LNCaP clone FGC (cell line): ENCODE results near the gene KEAP1.

Experiments
- DNase-seq: peaks from one replicate; pipeline ENCODE4 v3.0.0-alpha.2; 2011; ENCODE audit warnings: low read depth
- H3K4me3 ChIP-seq: 2 replicates; pipeline ENCODE4 v1.5.1; 2011; ENCODE audit warnings: mild to moderate bottlenecking, low read depth, low read length, control low read depth
- TF ChIP-seq, protein P1 (sequence below): IDR thresholded peaks from 2 replicates; pipeline ENCODE4 v1.5.1; 2012; ENCODE audit warnings: mild to moderate bottlenecking; ENCODE audit not compliant: control insufficient read depth, insufficient read depth; ENCODE audit errors: extremely low read depth

The KEAP1 gene

DNA sequence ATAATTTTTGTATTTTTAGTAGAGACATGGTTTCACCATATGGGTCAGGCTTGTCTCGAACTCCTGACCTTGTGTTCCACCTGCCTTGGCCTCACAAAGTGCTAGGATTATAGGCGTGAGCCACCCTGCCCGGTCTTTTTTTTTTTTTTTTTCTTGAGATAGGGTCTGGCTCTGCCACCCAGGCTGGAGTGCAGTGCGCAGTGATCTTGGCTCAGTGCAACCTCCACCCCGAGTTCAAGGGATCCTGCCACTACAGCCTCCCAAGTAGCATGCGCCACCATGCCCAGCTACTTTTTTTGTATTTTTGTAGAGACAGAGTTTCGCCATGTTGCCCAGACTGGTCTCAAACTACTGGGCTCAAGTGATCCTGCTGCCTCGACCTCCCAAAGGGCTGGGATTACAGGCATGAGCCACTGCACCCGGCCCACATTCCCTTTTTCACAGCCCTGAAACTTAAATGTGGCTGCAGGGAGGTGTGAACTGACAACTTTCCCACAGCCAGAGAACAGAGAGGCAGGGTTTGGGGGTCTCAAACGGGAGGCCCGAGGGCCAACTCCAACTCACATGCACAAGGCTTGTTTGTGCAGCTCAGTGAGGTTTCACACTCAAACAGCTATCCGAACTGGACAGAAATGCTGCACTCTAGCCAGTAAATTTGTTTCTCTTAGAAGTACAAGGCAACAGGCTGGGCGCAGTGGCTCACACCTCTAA is 18.5 kb upstream of the KEAP1 start:
- TF ChIP-seq, protein P1, sequence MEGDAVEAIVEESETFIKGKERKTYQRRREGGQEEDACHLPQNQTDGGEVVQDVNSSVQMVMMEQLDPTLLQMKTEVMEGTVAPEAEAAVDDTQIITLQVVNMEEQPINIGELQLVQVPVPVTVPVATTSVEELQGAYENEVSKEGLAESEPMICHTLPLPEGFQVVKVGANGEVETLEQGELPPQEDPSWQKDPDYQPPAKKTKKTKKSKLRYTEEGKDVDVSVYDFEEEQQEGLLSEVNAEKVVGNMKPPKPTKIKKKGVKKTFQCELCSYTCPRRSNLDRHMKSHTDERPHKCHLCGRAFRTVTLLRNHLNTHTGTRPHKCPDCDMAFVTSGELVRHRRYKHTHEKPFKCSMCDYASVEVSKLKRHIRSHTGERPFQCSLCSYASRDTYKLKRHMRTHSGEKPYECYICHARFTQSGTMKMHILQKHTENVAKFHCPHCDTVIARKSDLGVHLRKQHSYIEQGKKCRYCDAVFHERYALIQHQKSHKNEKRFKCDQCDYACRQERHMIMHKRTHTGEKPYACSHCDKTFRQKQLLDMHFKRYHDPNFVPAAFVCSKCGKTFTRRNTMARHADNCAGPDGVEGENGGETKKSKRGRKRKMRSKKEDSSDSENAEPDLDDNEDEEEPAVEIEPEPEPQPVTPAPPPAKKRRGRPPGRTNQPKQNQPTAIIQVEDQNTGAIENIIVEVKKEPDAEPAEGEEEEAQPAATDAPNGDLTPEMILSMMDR: no peak
- DNase-seq: no peak

DNA sequence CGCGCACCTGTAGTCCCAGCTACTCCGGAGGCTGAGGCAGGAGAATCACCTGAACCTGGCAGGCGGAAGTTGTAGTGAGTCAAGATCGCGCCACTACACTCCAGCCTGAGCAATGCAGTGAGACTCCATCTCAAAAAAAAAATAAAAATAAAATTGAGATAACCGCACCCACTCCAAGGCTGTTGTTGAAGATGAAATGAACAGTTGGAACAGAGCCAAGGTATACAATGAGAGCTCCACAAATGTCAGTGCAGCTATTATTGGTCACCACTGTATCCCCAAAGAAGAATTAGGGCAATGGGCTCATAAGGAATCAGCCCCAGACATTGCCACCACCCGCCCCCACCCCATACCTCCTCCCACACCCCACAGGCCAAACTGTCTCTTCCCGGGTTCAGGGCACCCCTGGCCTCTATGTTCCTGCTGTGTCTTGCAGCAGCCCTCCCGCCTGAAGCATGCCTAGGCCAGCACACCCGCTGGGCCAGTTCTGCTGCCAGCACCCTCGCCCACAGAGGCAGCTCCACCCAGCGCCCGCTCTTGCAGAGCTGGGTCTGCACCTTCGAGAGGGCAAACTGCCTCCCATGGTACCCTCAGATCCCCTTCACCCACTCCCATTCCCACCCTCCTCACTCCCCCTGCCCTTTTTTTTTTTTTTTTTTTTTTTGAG is 17.6 kb upstream of the KEAP1 start:
- TF ChIP-seq, protein P1: no peak
- H3K4me3 ChIP-seq: no peak overlapping the region
- no peak for DNase-seq

More for the DNA sequence above, 18.5 kb upstream of the KEAP1 start:
- no peak overlapping the region for H3K4me3 ChIP-seq

DNA sequence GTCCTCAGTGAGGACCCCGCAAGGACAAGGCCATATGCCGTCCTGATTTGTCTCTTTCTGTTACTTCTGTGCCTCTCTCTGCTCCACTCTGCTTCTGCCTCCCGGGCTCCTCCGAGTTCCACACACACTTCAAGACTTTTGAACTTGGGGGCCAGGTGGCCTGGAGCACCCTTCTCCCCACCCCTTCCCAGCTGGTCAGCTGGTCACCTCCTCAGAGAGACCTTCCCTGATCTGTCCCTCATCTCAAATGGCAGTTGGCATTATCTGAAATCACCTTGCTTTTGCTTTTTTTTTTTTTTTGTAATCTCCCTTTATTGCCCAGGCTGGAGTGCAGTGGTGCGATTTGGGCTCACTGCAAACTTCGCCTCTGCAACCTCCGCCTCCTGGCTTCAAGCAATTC is 16.3 kb upstream of the KEAP1 start:
- TF ChIP-seq, protein P1: no peak
- DNase-seq: no peak
- H3K4me3 ChIP-seq: no peak overlapping the region

DNA sequence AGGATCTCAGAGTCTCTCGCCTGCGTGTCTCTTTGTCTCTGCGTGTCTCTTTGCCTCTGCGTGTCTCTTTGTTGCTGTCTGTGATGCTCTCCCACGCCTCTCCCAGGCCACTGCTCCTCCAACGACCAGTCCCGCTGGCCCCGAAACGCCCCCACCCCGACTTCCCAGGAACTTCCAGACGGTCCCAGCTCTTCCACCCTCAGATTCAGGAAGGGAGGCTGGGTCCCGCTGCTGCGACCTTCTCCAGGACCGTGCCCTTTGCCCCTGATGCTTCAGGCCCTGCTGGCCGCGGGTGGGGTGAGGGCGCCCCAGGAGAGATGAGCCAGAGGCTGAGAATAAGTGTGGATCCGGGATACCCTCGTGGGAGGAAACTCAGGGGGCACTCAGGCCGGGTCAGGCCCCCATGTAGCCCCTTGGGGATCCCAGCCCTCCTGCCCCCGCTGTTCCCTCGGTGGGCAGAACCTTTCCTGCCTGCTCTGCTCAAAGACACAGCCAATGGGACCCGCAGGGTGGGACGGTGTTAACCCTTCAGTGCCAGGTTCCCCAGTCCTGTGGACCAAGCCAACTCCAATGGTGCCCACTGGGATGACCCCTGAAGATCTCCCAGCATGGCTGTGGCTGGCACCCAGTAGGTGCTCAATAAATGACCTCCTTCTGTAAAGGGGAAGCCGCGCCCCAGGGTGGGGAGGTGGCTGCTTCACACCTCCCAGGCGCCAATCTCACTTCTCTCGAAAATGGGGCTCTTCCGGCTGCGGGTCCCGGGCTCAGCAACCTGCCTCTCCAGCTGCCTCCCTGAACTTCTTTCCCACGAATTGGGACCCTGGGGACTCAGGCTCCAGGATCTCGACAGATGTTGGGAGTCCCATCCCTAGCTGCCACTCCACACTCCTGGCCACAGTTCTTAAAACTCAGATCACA is 15.5 kb upstream of the KEAP1 start:
- TF ChIP-seq, protein P1: no peak
- no peak for DNase-seq
- no peak overlapping the region for H3K4me3 ChIP-seq

DNA sequence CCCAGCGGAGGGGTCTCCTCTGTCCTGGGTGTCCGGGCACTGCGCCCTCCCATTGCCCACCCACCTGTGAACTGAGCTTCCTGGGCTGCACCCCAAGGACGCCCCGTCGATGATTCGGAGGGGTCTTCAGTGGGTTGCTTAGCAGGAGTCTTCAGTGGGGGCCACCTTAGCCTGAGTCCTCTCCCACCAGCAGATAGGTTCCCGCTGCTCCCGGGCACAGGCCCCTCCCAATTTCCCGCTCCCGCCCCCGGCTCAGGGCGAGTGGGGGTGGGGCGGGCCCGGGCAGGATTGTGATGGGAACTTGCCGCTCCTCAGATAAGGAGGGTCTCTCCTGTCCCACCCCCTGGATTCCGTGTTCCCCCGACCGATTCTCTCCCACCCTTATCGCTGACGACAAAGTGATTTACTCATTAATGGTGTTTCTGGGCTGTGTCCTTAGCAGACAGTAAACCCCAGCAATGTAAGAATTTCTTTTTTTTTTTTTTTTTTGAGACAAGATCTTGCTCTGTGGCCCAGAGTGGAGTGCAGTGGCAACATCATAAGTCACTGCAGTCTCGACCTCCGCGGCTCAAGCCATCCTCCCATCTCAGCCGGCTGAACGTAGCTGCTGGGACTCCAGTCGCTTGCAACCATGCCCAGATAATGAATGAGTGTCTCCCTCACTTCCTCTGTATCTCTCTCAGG is 14.7 kb upstream of the KEAP1 start:
- H3K4me3 ChIP-seq: no peak overlapping the region
- TF ChIP-seq, protein P1: no peak
- no peak for DNase-seq

DNA sequence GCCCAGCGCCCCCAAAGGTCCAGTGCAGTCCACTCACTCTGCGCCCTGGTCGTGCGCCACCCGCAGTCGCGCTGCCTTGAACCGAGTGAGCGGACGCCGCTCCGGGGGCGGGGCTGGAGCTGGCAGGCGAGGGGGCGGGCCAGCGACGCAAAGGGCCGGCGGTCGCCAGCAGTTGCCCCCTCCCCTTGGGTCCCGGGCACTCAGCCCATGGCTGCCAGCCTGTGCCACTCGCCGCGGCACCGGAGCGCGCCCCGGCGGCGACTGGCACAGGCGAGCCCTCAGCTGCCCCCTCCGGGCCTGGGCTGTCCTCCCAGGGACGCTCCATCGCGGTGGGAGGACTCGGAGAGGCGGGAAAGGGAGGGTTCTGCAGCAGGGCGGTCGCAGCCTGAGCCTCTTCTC is 14.2 kb upstream of the KEAP1 start, which contains the start of gene S1PR5:
Gene S1PR5, minus strand, starts transcription at position 87 of the 399 bp plus-strand sequence. CDS start 2,436 bp downstream, outside the sequence.
- TF ChIP-seq, protein P1: no peak
- H3K4me3 ChIP-seq: no peak within 1 kb of the TSS
- DNase-seq: no peak
